Endodermal cell (in vitro differentiated cells): ENCODE measurements around the gene SLIT3. TPM values are rescaled to one million over a fixed set of nuclear protein-coding genes. Genes with fewer than 3 reads are reported as not detected.
A peak's percentile ranks its signal among the peaks of the same experiment; 100 is the strongest.

Experiments used
- DNase-seq: peaks from one replicate; pipeline ENCODE4 v3.0.0-alpha.2; 2017
- H3K27ac ChIP-seq: 2 replicates; pipeline ENCODE4 v1.5.1; 2013; ENCODE audit warnings: mild to moderate bottlenecking, low read depth, low read length, moderate library complexity
- H3K27me3 ChIP-seq: 2 replicates; pipeline ENCODE4 v1.6.1; 2013; ENCODE audit warnings: mild to moderate bottlenecking, low read length, moderate library complexity; ENCODE audit not compliant: insufficient read depth, control insufficient read depth, poor library complexity, severe bottlenecking
- H3K36me3 ChIP-seq: 2 replicates; pipeline ENCODE4 v1.7.0; 2013; ENCODE audit warnings: mild to moderate bottlenecking, low read length, moderate library complexity; ENCODE audit not compliant: control insufficient read depth, insufficient read depth
- H3K4me1 ChIP-seq: one replicate; pipeline ENCODE4 v1.7.0; 2013; ENCODE audit warnings: low read length; ENCODE audit not compliant: control insufficient read depth, insufficient read depth
- H3K4me3 ChIP-seq: 2 replicates; pipeline ENCODE4 v1.5.1; 2013; ENCODE audit warnings: mild to moderate bottlenecking, low read length, moderate library complexity
- H3K9ac ChIP-seq: 2 replicates; pipeline ENCODE4 v1.6.1; 2013; ENCODE audit warnings: mild to moderate bottlenecking, low read length, moderate library complexity; ENCODE audit not compliant: poor library complexity, severe bottlenecking; ENCODE audit errors: extremely low read depth
- H3K9me3 ChIP-seq: 2 replicates; pipeline ENCODE4 v1.6.1; 2013; ENCODE audit warnings: mild to moderate bottlenecking, low read length, moderate library complexity; ENCODE audit not compliant: control insufficient read depth
- H3K27ac Mint-ChIP-seq: 2 replicates; pipeline ENCODE4 v1.8.0; 2020; ENCODE audit warnings: mixed read lengths
- H3K27me3 Mint-ChIP-seq: 2 replicates; pipeline ENCODE4 v1.8.0; 2021; ENCODE audit warnings: mild to moderate bottlenecking, mixed read lengths; ENCODE audit not compliant: insufficient read depth
- H3K36me3 Mint-ChIP-seq: 2 replicates; pipeline ENCODE4 v1.8.0; 2020; ENCODE audit warnings: low read depth, mixed read lengths
- H3K4me1 Mint-ChIP-seq: 2 replicates; pipeline ENCODE4 v1.8.0; 2020; ENCODE audit warnings: mixed read lengths
- H3K4me3 Mint-ChIP-seq: 2 replicates; pipeline ENCODE4 v1.8.0; 2020; ENCODE audit warnings: mild to moderate bottlenecking, moderate library complexity, mixed read lengths
- H3K9me3 Mint-ChIP-seq: 2 replicates; pipeline ENCODE4 v1.8.0; 2020; ENCODE audit warnings: mild to moderate bottlenecking, mixed read lengths
- WGBS, 2 experiments: methylation state at CpG; one replicate each; pipeline versions ENCODE4 v1.1.5 to v1.1.7; 2013; ENCODE audit warnings: missing lambda C conversion rate in 2 of 2, mixed read lengths in 1 of 2; ENCODE audit not compliant: insufficient coverage in 1 of 2, insufficient read length in 1 of 2; 5-methylcytosine and 5-hydroxymethylcytosine counted together
- total RNA-seq, 2 donors: library from RNA; stranded (reverse); fragmentation: NEBNext Ultra II Directional in 1 of 2; extraction: Animal tissue kit (Norgen Biotek cat#: 25700) in 1 of 2; gene quantifications; 2 replicates in 1 of 2; 3 replicates in 1 of 2; pipeline ENCODE4 v1.2.1, GENCODE V29; 2021
- TF ChIP-seq, protein P1 (sequence below): fragments of 200-600 bp; sonication (generic); conservative IDR thresholded peaks from 2 replicates; pipeline ENCODE4 v1.5.0; 2021; ENCODE audit warnings: antibody characterized with exemption, mild to moderate bottlenecking

Gene SLIT3
- total RNA-seq, 2 donors from 2014 or later, result 2.5 to 3.4 TPM

DNA sequence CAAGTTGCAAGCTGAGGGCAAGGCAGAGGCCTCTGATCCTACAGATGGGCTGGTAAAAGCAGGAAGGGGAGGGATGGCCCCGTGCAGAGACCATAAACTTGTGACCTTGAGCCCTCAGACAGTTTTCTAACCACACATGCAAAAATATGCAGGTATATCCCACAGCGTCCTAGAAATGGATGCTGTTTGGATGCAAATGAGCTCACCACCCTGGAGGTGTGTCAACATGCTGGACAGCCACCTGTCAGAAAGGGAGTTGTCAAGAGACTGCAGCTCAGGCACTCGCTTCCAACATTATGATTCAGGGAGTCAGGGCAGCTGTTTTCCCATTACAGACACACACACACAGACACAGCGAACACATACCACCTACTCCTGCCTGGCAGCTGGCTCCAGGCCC is 624.4 kb downstream of the SLIT3 start:
- no peaks in the 10 kb centered on the region for H3K9me3 Mint-ChIP-seq
- no peak overlapping the region for H3K27ac Mint-ChIP-seq
- no peak for DNase-seq
- Histone ChIP-seq H3K9me3 (no peaks in the 10 kb centered on the region), H3K4me3 (no peak overlapping the region), H3K9ac (no peak overlapping the region), H3K36me3 (no peaks in the 10 kb centered on the region), H3K4me1 (no peaks in the 10 kb centered on the region), H3K27ac (no peak overlapping the region), H3K27me3 (no peaks in the 10 kb centered on the region)
- TF ChIP-seq, protein P1, sequence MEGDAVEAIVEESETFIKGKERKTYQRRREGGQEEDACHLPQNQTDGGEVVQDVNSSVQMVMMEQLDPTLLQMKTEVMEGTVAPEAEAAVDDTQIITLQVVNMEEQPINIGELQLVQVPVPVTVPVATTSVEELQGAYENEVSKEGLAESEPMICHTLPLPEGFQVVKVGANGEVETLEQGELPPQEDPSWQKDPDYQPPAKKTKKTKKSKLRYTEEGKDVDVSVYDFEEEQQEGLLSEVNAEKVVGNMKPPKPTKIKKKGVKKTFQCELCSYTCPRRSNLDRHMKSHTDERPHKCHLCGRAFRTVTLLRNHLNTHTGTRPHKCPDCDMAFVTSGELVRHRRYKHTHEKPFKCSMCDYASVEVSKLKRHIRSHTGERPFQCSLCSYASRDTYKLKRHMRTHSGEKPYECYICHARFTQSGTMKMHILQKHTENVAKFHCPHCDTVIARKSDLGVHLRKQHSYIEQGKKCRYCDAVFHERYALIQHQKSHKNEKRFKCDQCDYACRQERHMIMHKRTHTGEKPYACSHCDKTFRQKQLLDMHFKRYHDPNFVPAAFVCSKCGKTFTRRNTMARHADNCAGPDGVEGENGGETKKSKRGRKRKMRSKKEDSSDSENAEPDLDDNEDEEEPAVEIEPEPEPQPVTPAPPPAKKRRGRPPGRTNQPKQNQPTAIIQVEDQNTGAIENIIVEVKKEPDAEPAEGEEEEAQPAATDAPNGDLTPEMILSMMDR, result no peak
- 33 to 80% methylated on average over 1 to 4 of the region's 4 CpGs for WGBS, 2 experiments
- H3K4me3 Mint-ChIP-seq, result no peak overlapping the region
- H3K4me1 Mint-ChIP-seq, result peaks cover 9% of the 10 kb centered on the region
- no peaks in the 10 kb centered on the region for H3K36me3 Mint-ChIP-seq
- peaks cover 7% of the 10 kb centered on the region for H3K27me3 Mint-ChIP-seq

DNA sequence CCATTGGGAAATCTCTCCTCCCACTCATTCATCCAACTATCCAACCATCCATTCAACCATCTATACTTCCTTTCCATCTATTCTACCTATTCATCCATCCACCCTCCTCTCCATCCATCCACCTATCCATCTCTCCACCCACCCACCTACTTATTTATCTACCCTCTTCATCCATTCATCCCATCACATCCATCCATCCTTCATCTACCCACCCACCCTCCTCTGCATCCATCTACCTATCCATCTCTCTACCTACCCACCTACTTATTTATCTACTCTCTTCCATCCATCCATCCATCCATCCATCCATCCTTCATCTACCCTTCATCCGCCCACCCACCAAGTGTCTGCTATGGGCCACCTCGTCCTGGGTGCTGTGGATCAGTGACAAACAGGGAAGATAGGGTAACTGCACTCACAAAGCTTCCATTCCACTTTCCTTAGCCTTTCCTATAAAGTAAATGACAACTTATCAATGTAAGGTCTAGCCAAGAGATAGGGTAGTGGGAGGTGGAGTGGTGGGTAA is 625.0 kb downstream of the SLIT3 start:
- no peak for DNase-seq
- no peak overlapping the region for H3K4me3 ChIP-seq
- H3K27me3 ChIP-seq, result no peaks in the 10 kb centered on the region
- 88 to 100% methylated on average over 1 to 2 of the region's 2 CpGs for WGBS, 2 experiments
- no peaks in the 10 kb centered on the region for H3K4me1 ChIP-seq
- H3K9me3 ChIP-seq, result no peaks in the 10 kb centered on the region
- no peak overlapping the region for H3K9ac ChIP-seq
- Mint-ChIP-seq H3K27me3 (peaks cover 7% of the 10 kb centered on the region), H3K27ac (no peak overlapping the region), H3K4me1 (peaks cover 9% of the 10 kb centered on the region), H3K4me3 (no peak overlapping the region), H3K9me3 (no peaks in the 10 kb centered on the region), H3K36me3 (no peaks in the 10 kb centered on the region)
- H3K36me3 ChIP-seq, result no peaks in the 10 kb centered on the region
- TF ChIP-seq, protein P1, result no peak
- no peak overlapping the region for H3K27ac ChIP-seq

DNA sequence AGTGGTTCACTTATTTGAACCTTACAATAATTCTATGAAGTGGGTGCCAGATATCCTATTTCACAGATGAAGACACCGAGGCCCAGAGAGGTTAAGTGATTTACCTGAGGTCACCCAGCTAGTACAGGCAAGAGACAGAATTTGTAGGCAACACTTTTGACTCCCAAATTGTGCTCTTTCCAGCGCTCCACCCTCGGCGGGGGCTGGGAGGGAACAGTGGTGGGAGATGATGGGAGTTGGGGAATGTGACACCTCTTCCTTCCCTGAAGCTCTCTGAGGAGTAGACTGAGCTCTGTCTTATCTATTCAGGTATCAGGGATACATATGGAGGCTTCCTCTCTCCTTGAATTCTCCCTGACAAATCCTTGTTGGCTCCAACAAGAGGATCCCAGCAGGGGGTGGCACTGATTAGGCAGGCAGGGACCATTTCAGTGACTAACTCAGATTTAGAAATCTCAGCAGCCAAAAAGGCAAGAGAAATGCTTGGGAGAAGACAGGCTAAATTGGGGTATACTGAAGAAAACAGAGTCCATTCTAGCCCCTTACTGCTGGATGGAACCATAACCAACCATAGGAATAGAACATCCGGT is 626.0 kb downstream of the SLIT3 start:
- Histone ChIP-seq H3K4me3 (no peak overlapping the region), H3K9me3 (no peaks in the 10 kb centered on the region), H3K27me3 (no peaks in the 10 kb centered on the region), H3K4me1 (no peaks in the 10 kb centered on the region), H3K36me3 (no peaks in the 10 kb centered on the region), H3K27ac (no peak overlapping the region), H3K9ac (no peak overlapping the region)
- TF ChIP-seq, protein P1, result no peak
- DNase-seq, result peak; percentile 72
- Mint-ChIP-seq H3K4me1 (peaks cover 9% of the 10 kb centered on the region), H3K9me3 (no peaks in the 10 kb centered on the region), H3K36me3 (no peaks in the 10 kb centered on the region), H3K27me3 (peaks cover 2% of the 10 kb centered on the region), H3K27ac (no peak overlapping the region), H3K4me3 (no peak overlapping the region)
- WGBS, 2 experiments, result 76 to 88% methylated on average over 4 to 5 of the region's 5 CpGs
